Esophagus squamous epithelium (tissue), 4 donors: Measurements from ENCODE around the gene NCOA1.

Experiments used
- POLR2A ChIP-seq, 4 donors: fragments of 450-650 bp; IDR thresholded peaks; one replicate each; pipeline ENCODE4 v1.6.1; 2017; ENCODE audit warnings: antibody characterized with exemption in 4 of 4, mild to moderate bottlenecking in 4 of 4, moderate library complexity in 3 of 4
- TF ChIP-seq, protein P1 (sequence below), 6 experiments: fragments of 450-650 bp in 4 of 6; fragments of 200-600 bp in 2 of 6; sonication (generic) in 2 of 6; IDR thresholded peaks; one replicate each; pipeline ENCODE4 v1.5.1; 2016 to 2019; ENCODE audit warnings: antibody characterized with exemption in 6 of 6, mild to moderate bottlenecking in 4 of 6, moderate library complexity in 4 of 6

DNA sequence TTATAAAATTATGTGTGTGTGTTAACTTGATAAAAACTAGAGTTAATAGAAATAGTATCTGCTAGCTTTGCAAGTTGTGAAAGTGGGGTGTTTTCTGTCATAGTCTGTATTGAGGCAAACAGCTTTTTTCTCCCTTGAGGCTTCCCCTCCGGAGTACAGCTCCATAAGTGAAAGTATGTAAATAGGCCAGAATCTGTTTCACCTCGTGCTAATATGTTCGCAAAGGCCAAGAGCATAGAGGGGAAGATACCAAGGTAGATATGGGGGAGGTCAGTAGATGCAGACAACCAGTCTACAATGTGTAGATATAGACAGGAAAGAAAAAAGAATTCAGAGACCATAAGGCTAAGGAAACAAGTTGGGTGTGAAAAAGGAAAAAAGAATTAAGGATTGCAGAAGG lies 229.3 kb downstream of the NCOA1 start:
- TF ChIP-seq, protein P1, sequence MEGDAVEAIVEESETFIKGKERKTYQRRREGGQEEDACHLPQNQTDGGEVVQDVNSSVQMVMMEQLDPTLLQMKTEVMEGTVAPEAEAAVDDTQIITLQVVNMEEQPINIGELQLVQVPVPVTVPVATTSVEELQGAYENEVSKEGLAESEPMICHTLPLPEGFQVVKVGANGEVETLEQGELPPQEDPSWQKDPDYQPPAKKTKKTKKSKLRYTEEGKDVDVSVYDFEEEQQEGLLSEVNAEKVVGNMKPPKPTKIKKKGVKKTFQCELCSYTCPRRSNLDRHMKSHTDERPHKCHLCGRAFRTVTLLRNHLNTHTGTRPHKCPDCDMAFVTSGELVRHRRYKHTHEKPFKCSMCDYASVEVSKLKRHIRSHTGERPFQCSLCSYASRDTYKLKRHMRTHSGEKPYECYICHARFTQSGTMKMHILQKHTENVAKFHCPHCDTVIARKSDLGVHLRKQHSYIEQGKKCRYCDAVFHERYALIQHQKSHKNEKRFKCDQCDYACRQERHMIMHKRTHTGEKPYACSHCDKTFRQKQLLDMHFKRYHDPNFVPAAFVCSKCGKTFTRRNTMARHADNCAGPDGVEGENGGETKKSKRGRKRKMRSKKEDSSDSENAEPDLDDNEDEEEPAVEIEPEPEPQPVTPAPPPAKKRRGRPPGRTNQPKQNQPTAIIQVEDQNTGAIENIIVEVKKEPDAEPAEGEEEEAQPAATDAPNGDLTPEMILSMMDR (IDR thresholded peaks at IDR 0.05), result no peak
- no peak for TF ChIP-seq POLR2A (IDR thresholded peaks at IDR 0.05)
